Caco-2 (cell line): ENCODE results near the gene IL1B. TPM values are rescaled to one million over a fixed set of nuclear protein-coding genes. Genes with fewer than 3 reads are reported as not detected.

Experiments
- BruUV-seq: library from RNA; stranded (reverse); fragments of 400-500 nt; replicated peaks from 2 replicates; lab custom pipeline; 2021; lab: Mats Ljungman, UMichigan
- CTCF ChIA-PET: fragments of 300-600 bp; sonication (Branson Sonifier 250); formaldehyde crosslinking; loops from one replicate; lab custom pipeline; 2022; ENCODE audit warnings: antibody characterized with exemption; lab: Charles Lee
- POLR2A ChIA-PET: fragments of 300-600 bp; sonication (Branson Sonifier 250); formaldehyde crosslinking; loops from one replicate; lab custom pipeline; 2022; ENCODE audit warnings: antibody characterized with exemption; lab: Charles Lee
- DNase-seq, 2 experiments: peaks; one replicate each; pipeline versions ENCODE4 v3.0.0 to v3.0.0-alpha.2; 2020 to 2022
- H3K27me3 ChIP-seq: replicated peaks from 2 replicates; pipeline ENCODE4 v1.6.0; 2011; ENCODE audit warnings: low read length; ENCODE audit not compliant: control insufficient read depth, insufficient read depth
- H3K36me3 ChIP-seq: 2 replicates; pipeline ENCODE4 v1.5.1; 2011; ENCODE audit warnings: low read length; ENCODE audit not compliant: control insufficient read depth, insufficient read depth
- H3K4me1 ChIP-seq: fragments of 250-450 bp; sonication (Bioruptor Pico); 2 replicates; pipeline ENCODE4 v1.5.1; 2020; ENCODE audit warnings: mild to moderate bottlenecking
- H3K4me3 ChIP-seq: 2 replicates; pipeline ENCODE4 v1.5.1; 2011; ENCODE audit warnings: low read depth, mild to moderate bottlenecking, control low read depth, low read length
- H3K9me3 ChIP-seq: fragments of 250-450 bp; sonication (Bioruptor Pico); 2 replicates; pipeline ENCODE4 v1.5.1; 2020; ENCODE audit warnings: mild to moderate bottlenecking, moderate library complexity
- H3K27ac Mint-ChIP-seq: one replicate; pipeline ENCODE4 v1.8.0; 2022; ENCODE audit warnings: mixed read lengths; ENCODE audit not compliant: unreplicated experiment
- H3K27me3 Mint-ChIP-seq: one replicate; pipeline ENCODE4 v1.8.0; 2022; ENCODE audit warnings: mixed read lengths; ENCODE audit not compliant: insufficient read depth, unreplicated experiment
- H3K36me3 Mint-ChIP-seq: one replicate; pipeline ENCODE4 v1.8.0; 2022; ENCODE audit warnings: mild to moderate bottlenecking, mixed read lengths; ENCODE audit not compliant: insufficient read depth, unreplicated experiment
- H3K4me1 Mint-ChIP-seq: one replicate; pipeline ENCODE4 v1.8.0; 2022; ENCODE audit warnings: low read depth, mixed read lengths; ENCODE audit not compliant: unreplicated experiment
- H3K4me3 Mint-ChIP-seq: one replicate; pipeline ENCODE4 v1.8.0; 2022; ENCODE audit warnings: mild to moderate bottlenecking, moderate library complexity, mixed read lengths; ENCODE audit not compliant: unreplicated experiment
- H3K9me3 Mint-ChIP-seq: one replicate; pipeline ENCODE4 v1.8.0; 2022; ENCODE audit warnings: mixed read lengths; ENCODE audit not compliant: unreplicated experiment
- CTCF ChIP-seq, 2 experiments: fragments of 200-600 bp in 1 of 2; IDR thresholded peaks; 1 replicate in 1 of 2; 2 replicates in 1 of 2; pipeline versions ENCODE4 v1.5.1 to v1.8.0; 2011 to 2022; ENCODE audit warnings: antibody characterized with exemption in 1 of 2, control low read depth in 1 of 2, inconsistent platforms in 1 of 2, low read depth in 1 of 2, low read length in 1 of 2, mild to moderate bottlenecking in 1 of 2, moderate library complexity in 1 of 2; ENCODE audit not compliant: insufficient read depth in 1 of 2, severe bottlenecking in 1 of 2, unreplicated experiment in 1 of 2
- intact Hi-C: fragments of 100-400 bp; cut with micrococcal nuclease; formaldehyde crosslinking; loops from one replicate; pipeline ENCODE4 v1.10.0; 2022; ENCODE audit not compliant: unreplicated experiment
- total RNA-seq: library from RNA; stranded (reverse); gene quantifications from 2 replicates; pipeline ENCODE4 v1.2.3, GENCODE V29; 2022

IL1B gene
- total RNA-seq, 1 experiment from 2014 or later, result 0.18 TPM

DNA sequence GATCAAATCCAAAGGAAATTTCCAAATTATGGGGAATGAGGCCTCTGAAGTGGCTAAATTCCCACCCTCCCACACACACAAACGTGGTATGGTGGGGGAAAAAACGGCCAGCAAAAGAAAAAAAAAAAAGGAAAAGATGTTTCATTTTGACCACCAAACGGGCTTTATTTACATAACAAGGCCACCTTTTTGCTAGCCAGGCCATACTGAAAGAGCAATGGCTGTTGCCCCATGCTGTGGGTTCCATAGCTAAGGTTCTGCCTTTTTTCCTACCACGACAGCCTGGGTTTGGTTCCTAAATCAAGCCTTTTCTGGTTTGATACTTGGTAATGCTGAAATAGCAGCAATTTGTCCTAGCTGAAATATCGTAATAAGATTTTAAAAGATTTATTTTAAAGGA lies 14.0 kb upstream of the IL1B start:
- H3K36me3 ChIP-seq, result no peaks in the 10 kb centered on the region
- Mint-ChIP-seq H3K4me1 (no peaks in the 10 kb centered on the region), H3K9me3 (peaks cover 10% of the 10 kb centered on the region), H3K36me3 (no peaks in the 10 kb centered on the region), H3K27me3 (no peaks in the 10 kb centered on the region), H3K27ac (no peak overlapping the region), H3K4me3 (no peak overlapping the region)
- H3K9me3 ChIP-seq, result no peaks in the 10 kb centered on the region
- POLR2A ChIA-PET, result no interaction called here
- BruUV-seq, result no TSS peak
- no peak for TF ChIP-seq CTCF (IDR thresholded peaks at IDR 0.05; ENCODE audit: insufficient read depth in 1 of 2, low read depth in 1 of 2, low read length in 1 of 2, severe bottlenecking in 1 of 2, unreplicated experiment in 1 of 2)
- H3K27me3 ChIP-seq, result no peaks in the 10 kb centered on the region; the same call in 1 of the 2 replicates
- DNase-seq, result no peak
- no peak overlapping the region for H3K4me3 ChIP-seq
- intact Hi-C loops, result no loop called here
- CTCF ChIA-PET, result no interaction called here
- no peaks in the 10 kb centered on the region for H3K4me1 ChIP-seq

- CTCF ChIA-PET, result no interaction called here
- no peaks in the 10 kb centered on the region for H3K27me3 Mint-ChIP-seq
These were observed 13.4 kb upstream of the IL1B start for GRCh38 chr2:112849956-112850355.

DNA sequence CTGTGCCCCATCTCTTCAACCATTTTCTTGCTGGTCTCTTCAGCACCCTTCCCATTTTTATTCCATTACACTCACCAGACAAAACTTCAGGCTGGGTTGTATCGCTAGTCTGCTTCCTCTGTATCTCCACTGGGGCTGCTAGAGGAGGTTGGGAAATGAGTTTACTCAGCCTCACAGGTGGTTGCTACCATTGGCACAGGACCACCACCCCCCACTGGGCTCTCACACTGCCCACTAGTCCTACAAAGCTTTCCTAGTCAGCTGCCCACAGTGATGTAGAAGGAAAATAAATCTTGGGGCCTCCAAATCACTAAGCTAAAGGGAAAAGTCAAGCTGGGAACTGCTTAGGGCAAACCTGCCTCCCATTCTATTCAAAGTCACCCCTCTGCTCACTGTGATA lies 12.3 kb upstream of the IL1B start:
- Histone ChIP-seq H3K36me3 (no peaks in the 10 kb centered on the region), H3K9me3 (no peaks in the 10 kb centered on the region), H3K27me3 (no peaks in the 10 kb centered on the region; the same call in 1 of the 2 replicates), H3K4me1 (no peaks in the 10 kb centered on the region), H3K4me3 (no peak overlapping the region)
- ChIA-PET POLR2A (no interaction called here), CTCF (no interaction called here)
- Mint-ChIP-seq H3K4me3 (no peak overlapping the region), H3K9me3 (peaks cover 10% of the 10 kb centered on the region), H3K27ac (no peak overlapping the region), H3K36me3 (no peaks in the 10 kb centered on the region), H3K27me3 (no peaks in the 10 kb centered on the region), H3K4me1 (no peaks in the 10 kb centered on the region)
- intact Hi-C loops, result no loop called here
- TF ChIP-seq CTCF (IDR thresholded peaks at IDR 0.05; ENCODE audit: insufficient read depth in 1 of 2, low read depth in 1 of 2, low read length in 1 of 2, severe bottlenecking in 1 of 2, unreplicated experiment in 1 of 2), result no peak
- no peak for DNase-seq
- BruUV-seq, result no TSS peak

More at GRCh38 chr2:112849956-112850355, 13.4 kb upstream of the IL1B start:
- Histone ChIP-seq H3K36me3 (no peaks in the 10 kb centered on the region), H3K27me3 (no peaks in the 10 kb centered on the region; the same call in 1 of the 2 replicates), H3K4me3 (no peak overlapping the region), H3K4me1 (no peaks in the 10 kb centered on the region), H3K9me3 (no peaks in the 10 kb centered on the region)
- POLR2A ChIA-PET, result no interaction called here
- no TSS peak for BruUV-seq
- intact Hi-C loops, result no loop called here
- no peaks in the 10 kb centered on the region for H3K4me1 Mint-ChIP-seq
- no peak overlapping the region for H3K27ac Mint-ChIP-seq
- no peak overlapping the region for H3K4me3 Mint-ChIP-seq
- peaks cover 10% of the 10 kb centered on the region for H3K9me3 Mint-ChIP-seq
- no peak for DNase-seq
- H3K36me3 Mint-ChIP-seq, result no peaks in the 10 kb centered on the region
- TF ChIP-seq CTCF (IDR thresholded peaks at IDR 0.05; ENCODE audit: insufficient read depth in 1 of 2, low read depth in 1 of 2, low read length in 1 of 2, severe bottlenecking in 1 of 2, unreplicated experiment in 1 of 2), result no peak
